Upper lobe of left lung (tissue), 6 donors: Measurements from ENCODE around the gene ANXA4. TPM values are rescaled to one million over a fixed set of nuclear protein-coding genes. Genes with fewer than 3 reads are reported as not detected.

Experiments used
- ATAC-seq, 2 donors: fragments of 200-7000 bp; cut with Tn5 transposase; one replicate each; pipeline ENCODE4 v1.9.1; 2022; ENCODE audit warnings: mild to moderate bottlenecking in 2 of 2, moderate library complexity in 2 of 2; ENCODE audit not compliant: low FRiP score in 2 of 2
- DNase-seq, 2 donors: peaks; one replicate each; pipeline ENCODE4 v3.0.0-alpha.2; 2019 to 2020
- H3K27ac ChIP-seq, 4 donors: fragments of 200-600 bp; sonication (generic); one replicate each; pipeline ENCODE4 v1.5.1; 2016 to 2019
- H3K27me3 ChIP-seq, 4 donors: fragments of 200-600 bp; sonication (generic); one replicate each; pipeline ENCODE4 v1.5.1; 2017 to 2019
- H3K36me3 ChIP-seq, 4 donors: fragments of 200-600 bp; sonication (generic); one replicate each; pipeline ENCODE4 v1.5.1; 2016 to 2019
- H3K4me1 ChIP-seq, 4 donors: fragments of 200-600 bp; sonication (generic); one replicate each; pipeline ENCODE4 v1.5.1; 2018 to 2019
- H3K4me3 ChIP-seq, 4 donors: fragments of 200-600 bp; sonication (generic); one replicate each; pipeline ENCODE4 v1.5.1; 2017 to 2019; ENCODE audit warnings: mild to moderate bottlenecking in 2 of 4, moderate library complexity in 1 of 4
- H3K9me3 ChIP-seq, 4 donors: fragments of 200-600 bp; sonication (generic); one replicate each; pipeline ENCODE4 v1.5.1; 2018 to 2019
- CTCF ChIP-seq, 6 experiments: fragments of 450-650 bp in 4 of 6; fragments of 200-600 bp in 2 of 6; sonication (generic) in 2 of 6; IDR thresholded peaks; one replicate each; pipeline ENCODE4 v1.5.1; 2016 to 2019; ENCODE audit warnings: antibody characterized with exemption in 6 of 6
- EP300 ChIP-seq, 4 donors: sonication (generic); formaldehyde crosslinking; IDR thresholded peaks; one replicate each; pipeline ENCODE4 v1.5.1; 2017; ENCODE audit warnings: antibody characterized with exemption in 4 of 4, control low read depth in 2 of 4
- POLR2A ChIP-seq, 4 donors: fragments of 450-650 bp; IDR thresholded peaks; one replicate each; pipeline ENCODE4 v1.5.1; 2016 to 2017; ENCODE audit warnings: antibody characterized with exemption in 4 of 4, mild to moderate bottlenecking in 2 of 4
- POLR2AphosphoS5 ChIP-seq, 2 donors: sonication (generic); formaldehyde crosslinking; IDR thresholded peaks; one replicate each; pipeline ENCODE4 v1.5.1; 2017; ENCODE audit warnings: antibody characterized with exemption in 2 of 2
- WGBS, 2 donors: methylation state at CpG; one replicate each; pipeline ENCODE4 v1.1.5; 2017 to 2018; 5-methylcytosine and 5-hydroxymethylcytosine counted together
- small RNA-seq, 4 donors: library from RNA; depleted of rRNA; stranded (forward); fragments of <200 nt; gene quantifications; one replicate each; pipeline ENCODE3, GENCODE V24; 2016
- total RNA-seq, 6 donors: library from RNA; depleted of rRNA in 4 of 6; stranded (reverse); fragments of >200 nt in 4 of 6; gene quantifications; one replicate each; pipeline versions ENCODE4 v1.1.0 to v1.2.1, GENCODE V29; 2016 to 2021
- donor health status: DM: no; HTN: no; CAD: no; lungs with moderate emphysema.
- donor health status: DM: no; HTN: yes; CAD: no; lungs with severe emphysema.

Gene ANXA4
- total RNA-seq, 6 donors from 2014 or later: 84.0 to 214 (median 161) TPM

DNA sequence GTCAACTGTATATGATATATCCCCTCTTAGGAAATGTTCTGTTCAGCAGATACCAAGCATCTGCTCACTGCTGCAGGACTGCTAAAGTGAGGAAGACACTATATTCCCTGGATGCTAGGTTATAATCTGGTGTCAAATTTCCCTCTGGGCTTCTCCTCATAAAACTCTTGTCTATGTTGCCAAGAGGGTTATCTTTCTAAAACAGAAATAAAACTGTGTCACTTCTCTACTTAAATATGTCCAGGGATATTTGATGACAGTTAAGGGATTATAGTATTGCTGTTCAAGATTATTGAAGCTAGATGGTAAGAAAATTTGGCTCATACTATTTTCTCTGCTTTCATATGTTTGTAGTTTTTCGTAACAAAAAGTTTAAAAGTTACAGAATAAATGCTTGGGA, 121.4 kb downstream of the ANXA4 start:
- peaks cover 5 to 53% (median 28%) of the 10 kb centered on the region in 4 donors for H3K36me3 ChIP-seq
- TF ChIP-seq CTCF (IDR thresholded peaks at IDR 0.05) (no peak), EP300 (IDR thresholded peaks at IDR 0.05) (no peak), POLR2A (IDR thresholded peaks at IDR 0.05) (no peak), POLR2AphosphoS5 (IDR thresholded peaks at IDR 0.05) (no peak)
- no peaks in the 10 kb centered on the region for H3K4me1 ChIP-seq
- no peak overlapping the region for H3K4me3 ChIP-seq
- DNase-seq (no peak), ATAC-seq (no peak)
- H3K9me3 ChIP-seq: no peaks in the 10 kb centered on the region
- no peak overlapping the region for H3K27ac ChIP-seq
- H3K27me3 ChIP-seq: no peaks in the 10 kb centered on the region
- 93 to 100% methylated on average over 1 of the region's 1 CpG for WGBS, 2 donors

Small RNAs within 50 kb of the gene (small RNA-seq; reads per million reads assigned to genes)
- 0 reads per million in 4 donors for gene RPL23AP92

Other genes with a start within 250 kb of the ANXA4 start
- gene AAK1, start 98.4 kb upstream of the ANXA4 start, total RNA-seq: 100 to 1,000 TPM in 1 of 6 donors, 10 to 100 TPM in 5; 45.1 to 105 (median 58.8) TPM
- gene GMCL1, start 87.5 kb downstream of the ANXA4 start, total RNA-seq: 10 to 100 TPM; 11.9 to 23.1 (median 17.5) TPM
- 100 to 1,000 TPM in 2 of 6 donors, 10 to 100 TPM in 4; 32.7 to 120 (median 55.0) TPM for gene SNRNP27, start 151.8 kb downstream of the ANXA4 start, total RNA-seq
- 10 to 100 TPM; 16.3 to 94.3 (median 33.8) TPM for gene MXD1, start 173.0 kb downstream of the ANXA4 start, total RNA-seq
- 1 to 10 TPM; 1.0 to 2.1 (median 1.4) TPM for gene ASPRV1, start 219.5 kb downstream of the ANXA4 start, total RNA-seq